K562 (cell line): ENCODE data around the gene ZNF438. TPM values are rescaled to one million over a fixed set of nuclear protein-coding genes. Genes with fewer than 3 reads are reported as not detected.

Source experiments
- ATAC-seq: fragments of 200-7000 bp; cut with Tn5 transposase; 3 replicates; pipeline ENCODE4 v1.9.1; 2020; ENCODE audit warnings: moderate library complexity
- BruUV-seq: library from RNA; stranded (reverse); fragments of 400-500 nt; replicated peaks from 2 replicates; lab custom pipeline; 2021; lab: Mats Ljungman, UMichigan
- CTCF ChIA-PET: fragments of 300-600 bp; formaldehyde crosslinking; extraction: SDS; loops from one replicate; lab custom pipeline; 2021; ENCODE audit warnings: low intra/inter-chr PET ratio; lab: Yijun Ruan, JAX
- POLR2A ChIA-PET: fragments of 300-600, 350-650 bp; sonication (Branson Sonifier 250); formaldehyde crosslinking; extraction: SDS; loops from one replicate; lab custom pipeline; 2021; ENCODE audit warnings: antibody characterized with exemption, inconsistent platforms; lab: Yijun Ruan, JAX
- DNase-seq, 4 experiments: peaks; one replicate each; pipeline versions ENCODE4 v3.0.0 to v3.0.0-alpha.2; 2011 to 2018; ENCODE audit warnings: low spot score in 3 of 4, mixed read lengths in 3 of 4; ENCODE audit errors: extremely low read depth in 1 of 4
- FAIRE-seq: peaks from 2 replicates; lab custom pipeline; 2011; peaks lifted over from hg19 to GRCh38; lab: Jason Lieb, UNC
- H2AFZ ChIP-seq: 2 replicates; pipeline ENCODE4 v1.6.0; 2011; ENCODE audit warnings: low read depth, low read length, control low read depth, inconsistent platforms
- H3K27ac ChIP-seq: fragments of 200-600 bp; 3 replicates; pipeline ENCODE4 v1.8.0; 2011; ENCODE audit warnings: low read depth, mild to moderate bottlenecking, control low read depth, inconsistent platforms, low read length, moderate library complexity, mixed read lengths; ENCODE audit errors: extremely low read depth
- H3K27me3 ChIP-seq, 2 experiments: fragments of 300-600 bp in 1 of 2; 2 replicates in 1 of 2; 3 replicates in 1 of 2; pipeline versions ENCODE4 v1.6.0 to v1.8.0; 2011; ENCODE audit warnings: inconsistent platforms in 2 of 2, low read length in 2 of 2, mild to moderate bottlenecking in 1 of 2, mixed read lengths in 1 of 2, moderate library complexity in 1 of 2; ENCODE audit not compliant: control insufficient read depth in 2 of 2, insufficient read depth in 2 of 2
- H3K36me3 ChIP-seq: fragments of 300-600 bp; 3 replicates; pipeline ENCODE4 v1.8.0; 2011; ENCODE audit warnings: mild to moderate bottlenecking, low read length, inconsistent platforms; ENCODE audit not compliant: control insufficient read depth, insufficient read depth
- H3K4me1 ChIP-seq, 2 experiments: fragments of 200-600 bp in 1 of 2; replicated peaks in 1 of 2; 2 replicates in 1 of 2; 3 replicates in 1 of 2; pipeline versions ENCODE4 v1.5.1 to v1.8.0; 2011; ENCODE audit warnings: inconsistent platforms in 2 of 2, low read length in 2 of 2, mild to moderate bottlenecking in 1 of 2, mixed read lengths in 1 of 2, moderate library complexity in 1 of 2; ENCODE audit not compliant: control insufficient read depth in 2 of 2, insufficient read depth in 2 of 2
- H3K4me2 ChIP-seq: 2 replicates; pipeline ENCODE4 v1.6.1; 2011; ENCODE audit warnings: low read length, control low read depth, inconsistent platforms, mixed read lengths; ENCODE audit not compliant: insufficient read depth
- H3K4me3 ChIP-seq: fragments of 200-600 bp; sonication (generic), shearing (Covaris generic); 2 replicates; pipeline ENCODE4 v1.5.1; 2016; ENCODE audit warnings: control low read depth, inconsistent platforms
- H3K79me2 ChIP-seq: fragments of 200-600 bp; 3 replicates; pipeline ENCODE4 v1.8.0; 2011; ENCODE audit warnings: low read length, inconsistent platforms; ENCODE audit not compliant: control insufficient read depth, insufficient read depth
- H3K9ac ChIP-seq, 2 experiments: 2 replicates each; pipeline versions ENCODE4 v1.6.0 to v1.6.1; 2011; ENCODE audit warnings: low read depth in 2 of 2, low read length in 2 of 2, control low read depth in 1 of 2, inconsistent platforms in 1 of 2, mild to moderate bottlenecking in 1 of 2, mixed read lengths in 1 of 2; ENCODE audit not compliant: insufficient read depth in 1 of 2
- H3K9me1 ChIP-seq: one replicate; pipeline ENCODE4 v1.6.0; 2011; ENCODE audit warnings: inconsistent platforms, mild to moderate bottlenecking, low read length, moderate library complexity; ENCODE audit not compliant: control insufficient read depth, insufficient read depth
- H3K9me3 ChIP-seq: replicated peaks from 2 replicates; pipeline ENCODE4 v1.5.1; 2011; ENCODE audit warnings: low read depth, low read length, inconsistent platforms; ENCODE audit not compliant: control insufficient read depth, insufficient read depth
- H4K20me1 ChIP-seq: replicated peaks from 2 replicates; pipeline ENCODE4 v1.6.1; 2011; ENCODE audit warnings: low read length, inconsistent platforms, mixed read lengths; ENCODE audit not compliant: control insufficient read depth, insufficient read depth
- COPS2 ChIP-seq: fragments of 450-650 bp; conservative IDR thresholded peaks from 2 replicates; pipeline ENCODE4 v1.6.1; 2016; ENCODE audit warnings: mild to moderate bottlenecking, moderate library complexity
- HDGF ChIP-seq: fragments of 450-650 bp; IDR thresholded peaks from 2 replicates; pipeline ENCODE4 v1.6.1; 2016
- KDM2B ChIP-seq: fragments of 250-450 bp; sonication (Bioruptor Pico); IDR thresholded peaks from 2 replicates; pipeline ENCODE4 v1.8.0; 2021; ENCODE audit warnings: mild to moderate bottlenecking, moderate library complexity
- MYC ChIP-seq, 2 experiments: fragments of 250-450 bp in 1 of 2; sonication (Bioruptor Pico) in 1 of 2; IDR thresholded peaks; 2 replicates each; pipeline versions ENCODE4 v1.5.1 to v1.6.1; 2012 to 2021; ENCODE audit warnings: low read depth in 2 of 2, borderline replicate concordance in 1 of 2, improper control_type of control experiment in 1 of 2, low read length in 1 of 2, mild to moderate bottlenecking in 1 of 2, moderate library complexity in 1 of 2
- PRPF4 ChIP-seq: fragments of 200-400 bp; formaldehyde crosslinking; IDR thresholded peaks from one replicate; pipeline ENCODE4 v1.6.1; 2017; ENCODE audit warnings: low read length, low read depth, mild to moderate bottlenecking; ENCODE audit not compliant: insufficient read depth, poor library complexity, severe bottlenecking
- THAP12 ChIP-seq: fragments of 250-450 bp; sonication (Bioruptor Pico); IDR thresholded peaks from 2 replicates; pipeline ENCODE4 v1.9.0; 2021; ENCODE audit warnings: mild to moderate bottlenecking, inconsistent platforms
- WGBS: fragments of 100-300 bp; shearing (Covaris generic); methylation state at CpG from one replicate; pipeline ENCODE4 v1.1.6; 2016; ENCODE audit warnings: low coverage, mixed read lengths; ENCODE audit not compliant: insufficient coverage; ENCODE audit errors: missing lambda C conversion rate; 5-methylcytosine and 5-hydroxymethylcytosine counted together
- in situ Hi-C: fragments of 300-500 bp; cut with MboI; formaldehyde crosslinking; loops from 4 replicates; pipeline ENCODE4 v1.15.0; 2018; ENCODE audit warnings: inconsistent platforms, mixed read lengths
- intact Hi-C: fragments of 100-400 bp; cut with micrococcal nuclease; formaldehyde crosslinking; loops from 2 replicates; pipeline ENCODE4 v1.14.2; 2022
- polyA plus RNA-seq, 8 experiments: library from polyadenylated mRNA; depleted of rRNA in 4 of 8; stranded (reverse) in 5 of 8; unstranded in 3 of 8; fragments of >200 nt; fragmentation: Nextera tagmentation in 2 of 8; fragmentation: Illumina TruSeq in 1 of 8; extraction: Ambion mirVana in 2 of 8; extraction: Trizol in 1 of 8; gene quantifications; 2 replicates each; pipeline versions ENCODE4 v1.2.1 to v1.2.3, GENCODE V29; 2011 to 2014; ENCODE audit warnings: inconsistent platforms in 1 of 8, missing spikeins in 1 of 8
- total RNA-seq, 7 experiments: library from RNA; depleted of rRNA in 6 of 7; stranded (reverse); fragments of >200 nt in 6 of 7; fragmentation: Illumina TruSeq in 2 of 7; extraction: Trizol in 2 of 7; gene quantifications; 2 replicates each; pipeline versions ENCODE4 v1.2.1 to v1.2.3, GENCODE V29; 2011 to 2021; ENCODE audit warnings: low replicate concordance in 1 of 7

Gene ZNF438
- total and polyA plus RNA-seq, 9 of the 15 experiments (the other 6 are each of a cell fraction or from before 2014, with no cell fraction given), result 0.45 to 1.5 (median 0.91) TPM

- TF ChIP-seq MYC (IDR thresholded peaks at IDR 0.05; ENCODE audit: low read depth, low read length) (no peak), MYC (CRISPR knock-in tag; IDR thresholded peaks at IDR 0.05; ENCODE audit: borderline replicate concordance, low read depth) (no peak), KDM2B (no peak)
Measured at GRCh38 chr10:30858499-30858898, 173.2 kb downstream of the ZNF438 start (continued).

- Histone ChIP-seq H4K20me1 (no peaks in the 10 kb centered on the region), H3K4me2 (no peak overlapping the region), H3K9me1 (no peaks in the 10 kb centered on the region), H3K79me2 (no peaks in the 10 kb centered on the region), H3K27me3 (peaks cover 0 to 6% of the 10 kb centered on the region in 2 experiments; a peak in 2 of 5 replicates), H2AFZ (no peak overlapping the region), H3K4me1 (no peaks in the 10 kb centered on the region), H3K4me3 (no peak overlapping the region), H3K9me3 (no peaks in the 10 kb centered on the region), H3K27ac (no peak overlapping the region), H3K36me3 (no peaks in the 10 kb centered on the region), H3K9ac (no peak overlapping the region)
- FAIRE-seq (no peak), DNase-seq (no peak), ATAC-seq (no peak)
- in situ Hi-C loops, result no loop called here
- TF ChIP-seq HDGF, result no peak
- no peak for TF ChIP-seq THAP12
- no peak for TF ChIP-seq COPS2
- no peak for TF ChIP-seq PRPF4
- intact Hi-C loops, result no loop called here
- CTCF ChIA-PET, result no interaction called here
- WGBS, result 0% methylated on average over 3 of the region's 3 CpGs
- POLR2A ChIA-PET, result no interaction called here
- BruUV-seq, result no TSS peak
Measured at GRCh38 chr10:30857803-30858202, 173.9 kb downstream of the ZNF438 start.
